GM21526 (cell line): ENCODE measurements around the gene SLC35A4.
"Not testable (repeated sequence)": the region's sequence is repeated elsewhere in the genome, so short reads cannot be mapped to it uniquely, and the experiment has no call there.

Experiments
- ATAC-seq: cut with Tn5 transposase; IDR thresholded peaks from one replicate; pipeline ENCODE4 v1.9.1; 2021; ENCODE audit warnings: moderate library complexity; ENCODE audit not compliant: unreplicated experiment, low FRiP score

The SLC35A4 gene

DNA sequence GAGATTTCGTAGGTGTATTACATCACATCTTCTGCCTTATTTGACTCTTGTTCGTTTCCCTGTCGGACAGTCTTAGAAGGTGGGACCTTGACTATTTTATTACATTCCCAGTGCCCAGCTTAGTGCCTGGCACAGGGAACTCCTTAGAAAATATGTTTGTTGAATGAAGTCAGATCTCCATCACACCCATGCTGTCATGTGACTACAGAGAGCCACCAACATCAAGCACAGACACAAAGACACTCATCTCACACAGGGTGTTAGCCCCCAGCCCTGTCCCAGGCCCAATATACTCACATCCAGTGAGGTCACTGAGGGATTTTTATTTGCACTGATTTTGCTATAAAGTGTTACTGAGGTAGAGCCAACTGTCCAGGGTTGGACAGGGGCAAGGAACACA is 6.7 kb upstream of the SLC35A4 start:
- ATAC-seq: no peak

DNA sequence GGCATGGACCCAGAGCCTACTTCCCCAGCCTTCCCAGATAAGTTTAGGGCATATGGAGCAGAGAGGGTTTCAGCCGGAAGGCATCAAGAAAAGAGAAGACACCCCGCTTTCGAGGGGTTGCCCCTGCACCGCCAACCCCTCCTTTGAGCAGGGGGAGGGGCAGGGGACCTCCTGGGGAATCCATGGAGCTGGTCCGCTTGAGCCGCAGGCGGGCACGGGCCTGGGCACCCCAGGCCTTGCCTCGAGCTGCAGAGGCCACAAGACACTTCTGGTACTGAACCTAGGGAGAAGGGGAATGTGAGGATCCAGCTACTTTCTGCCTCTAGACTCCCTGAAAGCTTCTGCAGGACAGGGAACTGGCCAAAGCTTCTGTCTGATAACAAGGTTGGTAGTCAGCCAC is 6.1 kb upstream of the SLC35A4 start:
- ATAC-seq: no peak

DNA sequence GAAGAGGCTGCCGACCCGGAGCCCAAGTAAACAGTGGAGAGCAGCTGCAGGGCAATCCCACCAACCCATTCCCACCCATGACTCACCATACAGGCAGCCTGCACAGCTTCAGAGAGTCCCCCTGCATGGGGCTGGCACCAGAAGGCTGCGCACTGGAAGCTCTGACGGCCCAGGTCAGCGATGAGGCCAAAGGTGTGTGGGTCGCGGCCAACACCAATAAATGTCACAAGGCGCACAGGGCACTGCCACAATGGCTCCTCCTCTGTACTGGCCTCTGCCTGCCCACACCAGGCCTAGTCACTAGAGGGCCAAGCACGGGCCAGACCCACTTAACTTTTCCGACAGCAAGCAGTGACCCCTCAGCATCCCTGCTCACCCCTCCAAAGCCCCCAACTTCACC is 4.4 kb upstream of the SLC35A4 start:
- ATAC-seq: no peak

DNA sequence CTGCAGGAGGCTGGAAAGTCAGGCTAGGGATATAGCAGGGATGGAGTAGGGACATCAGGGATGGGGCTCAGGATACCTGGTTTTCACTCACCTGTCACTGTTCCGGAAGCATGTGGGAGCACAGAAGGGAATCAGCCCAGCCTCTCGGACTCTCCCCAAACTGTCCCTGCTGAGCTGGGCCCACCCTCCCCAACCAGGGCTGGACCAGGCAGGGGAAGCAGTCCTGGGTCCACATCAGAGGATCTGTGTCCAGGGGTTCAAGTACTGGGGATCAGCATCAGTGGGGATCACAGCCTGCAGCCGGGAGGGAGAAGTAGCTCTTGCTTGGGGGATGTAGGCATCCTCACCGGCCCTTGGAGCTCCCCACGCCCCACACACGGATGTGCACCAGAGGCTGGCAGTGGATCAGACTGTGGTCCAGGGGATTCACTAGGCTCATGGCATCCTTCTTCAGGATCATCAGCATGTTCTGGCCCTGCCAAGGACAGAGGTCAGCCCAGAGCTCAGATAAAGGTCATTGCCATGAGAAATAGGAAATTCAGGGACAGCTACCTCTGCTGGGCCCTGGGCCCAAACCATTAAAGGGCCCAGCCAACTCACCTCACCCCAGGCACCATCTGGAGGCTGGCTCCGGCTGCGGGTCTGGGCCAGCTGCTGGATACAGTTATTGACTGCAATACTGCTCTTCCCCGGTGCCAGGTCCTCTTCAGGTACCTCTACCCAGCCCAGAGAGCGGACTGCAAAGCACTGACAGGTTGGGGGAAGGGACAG is 2.7 kb upstream of the SLC35A4 start:
- ATAC-seq: no peak

DNA sequence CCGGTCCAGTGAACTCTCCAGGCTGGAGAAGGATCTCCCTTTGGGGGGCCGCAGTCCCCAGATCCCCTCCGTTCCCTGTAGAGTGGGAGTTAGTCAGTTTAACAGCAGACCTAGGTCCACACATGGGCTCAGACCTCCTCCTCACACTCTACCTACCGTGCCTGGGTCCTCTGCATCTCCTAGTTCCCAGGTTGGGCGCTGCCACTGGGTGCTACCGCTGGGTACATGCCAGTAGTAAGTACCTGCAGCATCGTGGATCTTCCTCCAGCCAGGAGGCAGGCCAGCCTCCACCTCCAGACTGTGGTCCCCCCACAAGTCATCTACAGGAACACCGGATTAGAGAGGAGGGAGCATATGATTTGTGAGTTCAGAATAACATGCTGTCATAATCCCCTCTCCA is 1.0 kb upstream of the SLC35A4 start:
- ATAC-seq: no peak

DNA sequence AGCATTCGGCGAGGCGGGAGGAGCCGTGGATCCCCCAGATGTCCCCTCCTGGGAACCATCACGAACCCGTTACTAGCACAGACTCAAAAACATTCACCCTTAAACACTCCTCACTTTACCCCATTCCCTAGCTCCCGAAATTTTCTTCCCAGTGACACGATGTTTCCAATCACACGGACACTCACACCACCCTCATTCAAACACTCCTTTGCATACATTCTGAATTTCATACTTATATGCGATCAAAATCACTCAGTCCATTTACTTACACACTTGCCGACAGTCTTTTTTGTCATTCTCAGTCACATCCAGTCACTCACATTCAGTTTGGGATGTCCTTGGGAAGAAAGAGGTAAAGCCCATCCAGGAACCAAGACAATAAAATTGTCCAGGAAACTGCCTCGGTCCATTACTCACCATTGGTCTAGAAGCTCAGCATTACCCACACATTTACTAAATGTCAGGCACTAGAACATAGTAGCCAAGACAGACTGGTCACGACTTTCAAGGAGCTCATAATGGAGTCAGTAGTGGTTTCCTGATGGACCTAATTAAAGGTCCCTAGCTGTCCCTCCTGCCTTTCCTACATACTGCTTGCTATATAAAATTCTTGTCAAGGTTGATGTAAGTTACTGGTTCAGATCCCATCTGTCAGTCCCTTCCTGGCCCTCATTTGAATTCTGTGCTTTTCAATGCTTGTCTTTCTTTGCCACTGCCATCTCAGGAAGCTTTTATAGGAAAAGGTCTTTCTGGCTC is 574 bp downstream of the SLC35A4 start:
- ATAC-seq: no peak

DNA sequence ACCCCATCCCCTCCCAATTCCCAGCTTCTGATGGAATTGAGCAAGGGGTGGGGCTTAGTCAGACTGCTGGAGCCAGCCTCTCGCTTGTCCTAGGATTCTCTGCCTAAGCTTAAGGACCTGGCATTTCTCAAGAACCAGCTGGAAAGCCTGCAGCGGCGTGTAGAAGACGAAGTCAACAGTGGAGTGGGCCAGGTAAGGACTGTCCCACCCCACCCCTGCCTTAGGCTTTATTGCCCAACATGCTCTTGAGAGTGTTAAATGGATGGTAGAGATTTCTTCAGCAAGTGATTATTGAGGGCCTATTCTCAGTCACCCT is 1.1 kb downstream of the SLC35A4 start:
- no peak for ATAC-seq

DNA sequence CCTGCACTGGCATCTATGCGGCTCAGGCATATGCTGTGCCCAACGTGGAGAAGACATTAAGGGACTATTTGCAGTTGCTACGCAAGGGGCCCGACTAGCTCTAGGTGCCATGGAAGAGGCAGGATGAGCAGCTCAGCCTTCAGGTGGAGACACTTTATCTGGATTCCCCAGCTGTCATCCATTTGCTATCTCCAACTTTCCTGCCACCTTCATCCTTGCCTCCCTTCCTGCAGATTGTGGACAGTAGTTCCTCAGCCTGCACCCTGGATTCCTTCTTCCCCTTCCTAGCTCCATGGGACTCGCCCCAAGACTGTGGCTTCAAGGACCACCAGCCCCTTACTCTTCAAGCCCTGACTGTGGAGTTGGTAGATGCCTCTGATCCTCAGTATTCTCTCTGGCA is 2.0 kb downstream of the SLC35A4 start:
- ATAC-seq: no peak

DNA sequence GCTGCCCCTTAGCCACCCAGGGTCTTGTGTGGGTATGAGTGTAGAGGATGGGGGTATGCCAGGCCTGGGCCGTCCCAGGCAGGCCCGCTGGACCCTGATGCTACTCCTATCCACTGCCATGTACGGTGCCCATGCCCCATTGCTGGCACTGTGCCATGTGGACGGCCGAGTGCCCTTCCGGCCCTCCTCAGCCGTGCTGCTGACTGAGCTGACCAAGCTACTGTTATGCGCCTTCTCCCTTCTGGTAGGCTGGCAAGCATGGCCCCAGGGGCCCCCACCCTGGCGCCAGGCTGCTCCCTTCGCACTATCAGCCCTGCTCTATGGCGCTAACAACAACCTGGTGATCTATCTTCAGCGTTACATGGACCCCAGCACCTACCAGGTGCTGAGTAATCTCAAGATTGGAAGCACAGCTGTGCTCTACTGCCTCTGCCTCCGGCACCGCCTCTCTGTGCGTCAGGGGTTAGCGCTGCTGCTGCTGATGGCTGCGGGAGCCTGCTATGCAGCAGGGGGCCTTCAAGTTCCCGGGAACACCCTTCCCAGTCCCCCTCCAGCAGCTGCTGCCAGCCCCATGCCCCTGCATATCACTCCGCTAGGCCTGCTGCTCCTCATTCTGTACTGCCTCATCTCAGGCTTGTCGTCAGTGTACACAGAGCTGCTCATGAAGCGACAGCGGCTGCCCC is 2.6 kb downstream of the SLC35A4 start:
- ATAC-seq: no peak

DNA sequence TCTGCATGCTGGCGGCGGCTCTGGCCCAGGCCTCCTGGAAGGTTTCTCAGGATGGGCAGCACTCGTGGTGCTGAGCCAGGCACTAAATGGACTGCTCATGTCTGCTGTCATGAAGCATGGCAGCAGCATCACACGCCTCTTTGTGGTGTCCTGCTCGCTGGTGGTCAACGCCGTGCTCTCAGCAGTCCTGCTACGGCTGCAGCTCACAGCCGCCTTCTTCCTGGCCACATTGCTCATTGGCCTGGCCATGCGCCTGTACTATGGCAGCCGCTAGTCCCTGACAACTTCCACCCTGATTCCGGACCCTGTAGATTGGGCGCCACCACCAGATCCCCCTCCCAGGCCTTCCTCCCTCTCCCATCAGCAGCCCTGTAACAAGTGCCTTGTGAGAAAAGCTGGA is 3.2 kb downstream of the SLC35A4 start:
- ATAC-seq: no peak

DNA sequence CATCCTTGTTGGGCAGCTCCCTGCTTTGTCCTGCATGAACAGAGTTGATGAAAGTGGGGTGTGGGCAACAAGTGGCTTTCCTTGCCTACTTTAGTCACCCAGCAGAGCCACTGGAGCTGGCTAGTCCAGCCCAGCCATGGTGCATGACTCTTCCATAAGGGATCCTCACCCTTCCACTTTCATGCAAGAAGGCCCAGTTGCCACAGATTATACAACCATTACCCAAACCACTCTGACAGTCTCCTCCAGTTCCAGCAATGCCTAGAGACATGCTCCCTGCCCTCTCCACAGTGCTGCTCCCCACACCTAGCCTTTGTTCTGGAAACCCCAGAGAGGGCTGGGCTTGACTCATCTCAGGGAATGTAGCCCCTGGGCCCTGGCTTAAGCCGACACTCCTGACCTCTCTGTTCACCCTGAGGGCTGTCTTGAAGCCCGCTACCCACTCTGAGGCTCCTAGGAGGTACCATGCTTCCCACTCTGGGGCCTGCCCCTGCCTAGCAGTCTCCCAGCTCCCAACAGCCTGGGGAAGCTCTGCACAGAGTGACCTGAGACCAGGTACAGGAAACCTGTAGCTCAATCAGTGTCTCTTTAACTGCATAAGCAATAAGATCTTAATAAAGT is 3.9 kb downstream of the SLC35A4 start:
- ATAC-seq: no peak

DNA sequence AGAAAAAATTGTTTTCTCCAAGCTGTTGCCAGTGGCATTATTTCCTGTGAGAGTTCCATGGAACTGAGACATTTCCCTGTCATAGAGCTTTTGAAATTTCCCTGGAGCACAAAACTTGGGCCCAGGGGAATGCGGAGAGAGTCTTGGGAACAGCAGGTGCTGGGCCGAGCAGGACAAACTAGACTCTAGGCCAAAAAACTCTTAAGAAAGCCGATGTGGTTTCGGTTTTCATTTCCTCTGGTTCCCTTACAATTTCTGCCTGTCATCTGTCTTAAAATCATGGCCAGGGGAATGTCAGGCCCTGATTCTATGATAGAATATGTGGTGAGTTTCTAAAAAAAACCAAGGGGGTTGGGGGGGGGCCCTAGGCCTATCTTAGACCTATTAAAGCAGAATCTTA is 4.6 kb downstream of the SLC35A4 start:
- peak; percentile 25 for ATAC-seq

DNA sequence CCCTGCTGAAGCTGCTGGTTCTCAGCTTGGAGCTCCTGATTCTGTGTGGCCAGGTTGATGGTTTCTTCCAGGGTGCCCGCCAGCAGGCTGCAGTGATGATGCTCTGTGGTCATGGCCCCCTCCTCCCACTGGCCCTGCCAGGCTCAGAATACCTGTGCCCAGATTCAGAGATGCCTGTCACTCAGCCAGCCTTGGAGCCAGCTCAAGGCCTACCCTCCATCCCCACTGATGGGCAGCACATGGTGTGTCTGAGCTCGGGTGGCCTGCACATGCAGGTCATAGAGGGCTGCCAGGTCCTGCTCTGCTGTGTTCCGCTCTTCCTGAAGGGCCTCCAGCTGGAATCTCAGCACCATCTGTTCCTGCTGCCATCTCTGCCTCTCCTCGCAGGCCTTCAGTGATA is 5.4 kb downstream of the SLC35A4 start:
- ATAC-seq: no peak

DNA sequence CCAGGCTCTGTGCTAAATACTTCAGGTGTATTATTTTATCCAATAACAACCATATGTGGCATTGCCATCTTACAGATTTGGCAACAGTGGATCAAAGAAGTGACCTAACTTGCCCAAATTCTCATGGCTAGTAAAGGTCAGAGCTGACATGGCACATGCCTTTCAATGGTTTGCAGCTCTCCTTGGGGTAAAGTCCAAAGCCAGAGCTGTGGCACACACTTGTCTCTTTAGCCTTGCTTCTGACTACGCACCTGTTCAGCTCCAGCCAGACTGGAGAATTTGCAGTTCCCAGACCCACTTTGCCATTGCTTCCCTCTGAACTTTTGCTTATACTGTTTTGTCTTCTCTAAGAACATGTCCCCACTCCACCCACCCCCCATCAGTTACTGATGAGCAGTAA is 5.9 kb downstream of the SLC35A4 start:
- no peak for ATAC-seq

DNA sequence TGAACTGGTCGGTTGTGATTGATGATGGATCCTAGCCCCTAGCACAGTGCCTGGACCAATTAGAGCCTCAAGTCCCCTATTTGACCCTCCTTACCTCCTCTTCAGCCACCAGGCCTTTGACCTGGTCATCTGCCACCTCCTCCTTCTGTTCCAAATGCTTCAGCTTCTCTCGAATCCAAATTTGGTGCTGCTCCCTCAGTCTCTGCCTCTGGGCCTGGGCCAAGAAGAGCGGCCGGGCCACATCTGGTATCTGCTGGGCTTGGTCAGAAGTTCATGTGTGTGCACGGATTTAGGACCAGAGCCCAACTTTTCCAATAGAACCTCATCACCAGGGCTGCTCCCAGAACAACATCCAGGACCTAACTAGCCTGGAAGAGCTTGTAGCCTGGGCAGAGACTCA is 6.5 kb downstream of the SLC35A4 start:
- no peak for ATAC-seq

DNA sequence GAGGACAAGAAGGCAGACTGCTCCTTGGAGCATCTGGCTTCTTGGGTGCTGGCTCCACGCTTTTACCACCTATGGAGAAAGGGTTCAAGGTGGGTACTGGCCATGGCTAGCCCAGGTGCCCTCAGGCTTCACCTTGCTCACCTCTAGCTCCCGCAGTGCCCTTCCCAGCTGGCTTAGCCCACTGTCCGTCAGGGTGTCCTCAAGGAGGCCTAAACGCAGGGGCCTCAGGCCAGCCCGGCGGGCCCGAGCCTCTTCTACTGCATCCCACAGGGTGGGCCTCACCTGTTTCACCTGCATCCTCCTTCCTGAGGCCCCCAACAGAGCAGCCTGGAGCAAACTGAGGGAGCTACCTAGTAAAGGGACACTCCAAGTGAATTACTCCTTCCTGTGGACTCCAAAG is 9.1 kb downstream of the SLC35A4 start:
- ATAC-seq: no peak

DNA sequence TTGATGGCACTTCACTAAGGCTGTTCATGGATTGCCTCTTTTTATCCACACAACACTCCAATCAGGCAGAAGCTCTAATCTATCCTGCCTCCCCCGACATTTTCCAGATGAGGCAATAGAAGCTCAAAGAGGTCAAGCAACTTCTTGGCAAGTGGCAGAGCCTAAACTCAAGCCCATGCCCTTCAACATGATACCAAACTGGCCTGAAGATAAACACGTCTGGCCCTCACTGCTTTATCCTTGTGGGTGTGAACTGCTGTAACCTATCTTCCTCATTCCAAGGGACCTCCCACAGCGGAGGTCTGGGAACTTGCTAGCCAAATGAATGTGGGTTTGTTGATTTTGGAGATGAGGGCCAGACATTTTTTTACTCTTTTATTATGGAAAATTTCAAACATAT is 9.5 kb downstream of the SLC35A4 start:
- no peak for ATAC-seq

DNA sequence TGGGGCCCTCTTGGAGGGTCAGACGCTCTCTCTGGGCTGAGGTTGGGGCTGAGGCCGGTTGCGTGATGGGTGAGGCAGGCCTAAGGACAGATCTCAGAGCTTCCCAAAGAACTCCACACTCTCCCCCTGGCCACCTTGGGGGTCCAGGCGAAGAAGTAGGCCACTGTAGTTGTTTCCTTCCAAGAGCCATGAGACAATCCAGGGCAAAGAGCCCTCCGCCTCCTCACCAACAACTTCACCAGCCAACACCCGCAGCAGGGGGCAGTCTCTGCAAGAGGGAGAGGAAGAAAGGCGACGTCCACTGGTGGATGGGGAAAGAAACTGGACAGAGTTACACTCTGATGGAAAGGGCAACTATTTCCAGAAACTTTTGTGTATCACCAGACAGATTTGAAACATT is 10.7 kb downstream of the SLC35A4 start:
- ATAC-seq: no peak

DNA sequence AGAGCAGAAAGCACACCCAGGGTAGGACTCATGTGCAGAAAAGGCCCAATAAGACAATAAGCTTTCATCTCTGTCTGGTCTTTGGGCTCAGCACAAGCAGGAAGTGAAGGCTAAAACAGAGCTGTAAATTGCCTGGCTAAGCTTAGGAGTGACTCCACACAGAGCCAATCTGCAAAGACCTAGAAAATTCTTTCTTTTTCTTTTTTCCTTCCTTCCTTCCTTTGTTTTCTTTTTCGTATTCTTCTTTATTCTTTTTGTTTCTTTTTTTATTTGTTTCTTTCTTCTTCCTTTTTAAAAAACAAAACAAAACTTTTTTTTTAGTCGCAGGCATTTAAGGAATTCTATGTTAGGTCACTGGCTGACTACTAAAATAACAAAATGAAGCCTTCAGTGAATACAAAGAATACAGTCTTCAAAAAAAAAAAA is 12.2 kb downstream of the SLC35A4 start:
- no peak for ATAC-seq

DNA sequence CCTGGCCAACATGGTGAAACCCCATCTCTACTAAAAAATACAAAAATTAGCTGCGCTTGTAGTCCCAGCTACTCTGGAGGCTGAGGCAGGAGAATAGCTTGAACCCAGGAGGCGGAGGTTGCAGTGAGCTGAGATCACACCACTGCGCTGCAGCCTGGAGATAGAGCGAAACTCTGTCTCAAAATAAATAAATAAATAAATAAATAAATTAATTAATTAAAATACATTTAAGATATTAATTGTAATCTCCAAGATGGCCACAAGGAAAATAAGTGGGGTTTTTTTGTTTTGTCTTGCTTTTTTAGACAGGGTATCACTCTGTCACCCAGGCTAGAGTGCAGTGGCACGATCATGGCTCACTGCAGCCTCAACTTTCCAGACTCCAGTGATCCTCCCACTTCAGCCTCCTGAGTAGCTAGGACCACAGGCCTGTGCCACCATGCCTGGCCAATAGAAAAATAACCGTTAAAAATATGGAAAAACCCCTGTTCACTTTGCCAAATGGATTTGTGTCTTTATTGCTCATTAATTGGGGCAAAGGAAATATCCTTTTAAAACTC is 14.6 kb downstream of the SLC35A4 start:
- ATAC-seq: not testable (repeated sequence)

DNA sequence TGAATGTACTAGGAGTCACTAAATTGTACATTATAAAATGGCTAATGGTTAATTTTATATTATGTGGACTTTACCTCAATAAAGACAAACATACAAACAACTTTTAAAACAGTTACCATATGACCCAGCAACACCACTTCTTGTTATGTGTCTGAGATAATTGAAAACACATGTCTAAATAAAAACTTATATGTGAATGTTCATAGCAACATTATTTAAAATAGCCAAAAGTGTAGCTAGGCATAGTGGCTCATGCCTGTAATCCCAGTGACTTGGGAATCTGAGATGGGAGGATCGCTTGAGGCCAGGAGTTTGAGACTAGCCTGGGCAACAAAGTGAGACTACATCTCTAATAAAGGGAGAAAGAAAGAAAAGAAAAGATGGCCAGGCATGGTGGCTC is 22.9 kb downstream of the SLC35A4 start:
- ATAC-seq: no peak
